Dermis microvascular lymphatic vessel endothelial cell (primary cell): ENCODE measurements around the gene CD6. TPM values are rescaled to one million over a fixed set of nuclear protein-coding genes. Genes with fewer than 3 reads are reported as not detected.

Experiments used
- total RNA-seq: library from RNA; depleted of rRNA; stranded (reverse); fragments of >200 nt; gene quantifications from 2 replicates; pipeline ENCODE4 v1.2.1, GENCODE V29; 2014

CD6 gene
- total RNA-seq, 1 donor from 2014 or later: 0.13 TPM

Other genes starting within 250 kb of the CD6 start
- gene MS4A18, start 247.0 kb upstream of the CD6 start, total RNA-seq: not detected in 2 replicates
- gene MS4A15, start 214.8 kb upstream of the CD6 start, total RNA-seq: under 0.01 TPM in 1 of 2 replicates, not detected in the other
- gene MS4A10, start 186.3 kb upstream of the CD6 start, total RNA-seq: not detected in 2 replicates
- gene CCDC86, start 129.6 kb upstream of the CD6 start, total RNA-seq: 11.2 and 18.2 TPM in 2 replicates
- gene PTGDR2, start 115.7 kb upstream of the CD6 start, total RNA-seq: under 0.01 TPM in 1 of 2 replicates, not detected in the other
- 0.13 TPM in 1 of 2 replicates, not detected in the other for gene ZP1, start 104.1 kb upstream of the CD6 start, total RNA-seq
- 51.6 and 66.2 TPM in 2 replicates for gene PRPF19, start 65.1 kb upstream of the CD6 start, total RNA-seq
- gene TMEM109, start 57.5 kb upstream of the CD6 start, total RNA-seq: 78.9 and 122 TPM in 2 replicates
- 39.9 and 101 TPM in 2 replicates for gene TMEM132A, start 47.2 kb upstream of the CD6 start, total RNA-seq
- gene SLC15A3, start 19.5 kb upstream of the CD6 start, total RNA-seq: 5.3 and 6.3 TPM in 2 replicates
- not detected in 2 replicates for gene CD5, start 130.8 kb downstream of the CD6 start, total RNA-seq
- gene VPS37C, start 189.7 kb downstream of the CD6 start, total RNA-seq: 5.1 and 7.5 TPM in 2 replicates
- not detected in 2 replicates for gene PGA3, start 231.8 kb downstream of the CD6 start, total RNA-seq